GM12865 (cell line): Measurements from ENCODE around the gene ATXN1.
"Not testable (repeated sequence)": the region's sequence is repeated elsewhere in the genome, so short reads cannot be mapped to it uniquely, and the experiment has no call there.

Experiments
- DNase-seq: peaks from one replicate; pipeline ENCODE4 v3.0.0; 2010; ENCODE audit warnings: low read depth
- H3K4me3 ChIP-seq: 2 replicates; pipeline ENCODE4 v1.5.1; 2011; ENCODE audit warnings: mild to moderate bottlenecking, low read depth, low read length, control low read depth
- CTCF ChIP-seq: IDR thresholded peaks from 2 replicates; pipeline ENCODE4 v1.5.1; 2011; ENCODE audit warnings: low read length, control low read depth, low read depth, inconsistent platforms; ENCODE audit not compliant: insufficient read depth; ENCODE audit errors: missing control alignments

ATXN1 gene

GRCh38 chr6:16635291-16635809 is 125.9 kb downstream of the ATXN1 start:
- no peak for DNase-seq
- no peak for TF ChIP-seq CTCF
- no peak overlapping the region for H3K4me3 ChIP-seq

- DNase-seq, result no peak
- no peak for TF ChIP-seq CTCF
- H3K4me3 ChIP-seq, result no peak overlapping the region
Observed at GRCh38 chr6:16634855-16635254, 126.4 kb downstream of the ATXN1 start.

GRCh38 chr6:16633961-16634360 is 127.3 kb downstream of the ATXN1 start:
- no peak overlapping the region for H3K4me3 ChIP-seq
- no peak for DNase-seq
- TF ChIP-seq CTCF, result no peak

- no peak for TF ChIP-seq CTCF
- no peak for DNase-seq
- H3K4me3 ChIP-seq, result no peak overlapping the region
Observed at GRCh38 chr6:16633465-16633864, 127.8 kb downstream of the ATXN1 start.

GRCh38 chr6:16632101-16632500 is 129.2 kb downstream of the ATXN1 start:
- no peak for TF ChIP-seq CTCF
- no peak for DNase-seq
- H3K4me3 ChIP-seq, result no peak overlapping the region

- no peak overlapping the region for H3K4me3 ChIP-seq
- DNase-seq, result no peak
- TF ChIP-seq CTCF, result no peak
Observed at GRCh38 chr6:16630026-16630643, 131.1 kb downstream of the ATXN1 start.

- DNase-seq, H3K4me3 ChIP-seq: not testable (repeated sequence)
Observed at GRCh38 chr6:16628580-16628979, 132.7 kb downstream of the ATXN1 start.
